WERI-Rb-1 (cell line): ENCODE results near the gene CAMTA1.

Experiments used
- DNase-seq: peaks from one replicate; pipeline ENCODE4 v3.0.0-alpha.2; 2020
- H3K27ac ChIP-seq: fragments of 250-450 bp; sonication (Bioruptor Pico); 2 replicates; pipeline ENCODE4 v1.5.1; 2020; ENCODE audit warnings: mild to moderate bottlenecking, moderate library complexity
- H3K27me3 ChIP-seq: fragments of 250-450 bp; sonication (Bioruptor Pico); 2 replicates; pipeline ENCODE4 v1.5.1; 2021; ENCODE audit warnings: mild to moderate bottlenecking, low read depth, moderate library complexity; ENCODE audit not compliant: insufficient read depth, severe bottlenecking
- H3K36me3 ChIP-seq: fragments of 250-450 bp; sonication (Bioruptor Pico); 2 replicates; pipeline ENCODE4 v1.5.1; 2020; ENCODE audit warnings: mild to moderate bottlenecking, moderate library complexity
- H3K4me3 ChIP-seq: 2 replicates; pipeline ENCODE4 v1.5.1; 2011; ENCODE audit warnings: low read depth, mild to moderate bottlenecking, control low read depth, low read length
- H3K9me3 ChIP-seq: fragments of 250-450 bp; sonication (Bioruptor Pico); 2 replicates; pipeline ENCODE4 v1.5.1; 2021; ENCODE audit warnings: mild to moderate bottlenecking, moderate library complexity; ENCODE audit not compliant: severe bottlenecking
- TF ChIP-seq, protein P1 (sequence below): IDR thresholded peaks from 2 replicates; pipeline ENCODE4 v1.5.1; 2011; ENCODE audit warnings: low read depth, mild to moderate bottlenecking, control low read depth, inconsistent platforms, low read length

The CAMTA1 gene

GRCh38 chr1:7568053-7568452 is 782.8 kb downstream of the CAMTA1 start:
- no peak overlapping the region for H3K4me3 ChIP-seq
- H3K9me3 ChIP-seq = no peaks in the 10 kb centered on the region
- TF ChIP-seq, protein P1, sequence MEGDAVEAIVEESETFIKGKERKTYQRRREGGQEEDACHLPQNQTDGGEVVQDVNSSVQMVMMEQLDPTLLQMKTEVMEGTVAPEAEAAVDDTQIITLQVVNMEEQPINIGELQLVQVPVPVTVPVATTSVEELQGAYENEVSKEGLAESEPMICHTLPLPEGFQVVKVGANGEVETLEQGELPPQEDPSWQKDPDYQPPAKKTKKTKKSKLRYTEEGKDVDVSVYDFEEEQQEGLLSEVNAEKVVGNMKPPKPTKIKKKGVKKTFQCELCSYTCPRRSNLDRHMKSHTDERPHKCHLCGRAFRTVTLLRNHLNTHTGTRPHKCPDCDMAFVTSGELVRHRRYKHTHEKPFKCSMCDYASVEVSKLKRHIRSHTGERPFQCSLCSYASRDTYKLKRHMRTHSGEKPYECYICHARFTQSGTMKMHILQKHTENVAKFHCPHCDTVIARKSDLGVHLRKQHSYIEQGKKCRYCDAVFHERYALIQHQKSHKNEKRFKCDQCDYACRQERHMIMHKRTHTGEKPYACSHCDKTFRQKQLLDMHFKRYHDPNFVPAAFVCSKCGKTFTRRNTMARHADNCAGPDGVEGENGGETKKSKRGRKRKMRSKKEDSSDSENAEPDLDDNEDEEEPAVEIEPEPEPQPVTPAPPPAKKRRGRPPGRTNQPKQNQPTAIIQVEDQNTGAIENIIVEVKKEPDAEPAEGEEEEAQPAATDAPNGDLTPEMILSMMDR = no peak
- H3K27ac ChIP-seq = no peak overlapping the region
- no peaks in the 10 kb centered on the region for H3K36me3 ChIP-seq
- H3K27me3 ChIP-seq = no peaks in the 10 kb centered on the region
- no peak for DNase-seq

GRCh38 chr1:7568901-7569524 is 783.8 kb downstream of the CAMTA1 start:
- H3K9me3 ChIP-seq = no peaks in the 10 kb centered on the region
- TF ChIP-seq, protein P1 = no peak

DNA sequence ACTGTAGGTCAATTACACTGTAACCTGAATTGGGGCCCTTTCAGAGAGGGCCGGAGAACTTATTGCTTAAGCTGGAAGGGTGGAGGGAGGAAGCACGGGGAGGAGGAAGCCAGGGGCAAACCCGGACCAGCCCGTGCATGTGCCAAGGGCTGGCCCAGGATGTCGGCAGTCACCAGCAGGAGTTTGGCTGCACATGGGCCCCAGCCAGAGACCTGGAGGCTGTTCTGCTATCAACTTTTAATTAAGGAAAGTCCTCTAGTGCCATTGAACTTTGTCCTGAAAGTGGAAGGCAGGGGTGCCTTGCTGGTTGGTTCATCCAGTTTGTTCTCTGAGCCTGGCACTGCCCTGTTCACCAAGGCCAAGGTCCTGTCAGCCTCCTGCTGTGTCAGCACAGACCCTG is 785.1 kb downstream of the CAMTA1 start:
- no peaks in the 10 kb centered on the region for H3K9me3 ChIP-seq
- no peak overlapping the region for H3K4me3 ChIP-seq
- H3K27ac ChIP-seq = no peak overlapping the region
- no peaks in the 10 kb centered on the region for H3K27me3 ChIP-seq
- TF ChIP-seq, protein P1 = no peak
- H3K36me3 ChIP-seq = no peaks in the 10 kb centered on the region
- DNase-seq = no peak

More at GRCh38 chr1:7568901-7569524, 783.8 kb downstream of the CAMTA1 start:
- no peak for DNase-seq
- no peaks in the 10 kb centered on the region for H3K27me3 ChIP-seq
- no peak overlapping the region for H3K27ac ChIP-seq
- no peaks in the 10 kb centered on the region for H3K36me3 ChIP-seq
- H3K4me3 ChIP-seq = no peak overlapping the region

GRCh38 chr1:7572654-7573152 is 787.4 kb downstream of the CAMTA1 start:
- TF ChIP-seq, protein P1 = no peak

GRCh38 chr1:7573481-7573880 is 788.2 kb downstream of the CAMTA1 start:
- no peak overlapping the region for H3K4me3 ChIP-seq
- TF ChIP-seq, protein P1 = no peak
- no peaks in the 10 kb centered on the region for H3K36me3 ChIP-seq
- no peaks in the 10 kb centered on the region for H3K9me3 ChIP-seq
- DNase-seq = no peak
- H3K27me3 ChIP-seq = no peaks in the 10 kb centered on the region
- H3K27ac ChIP-seq = no peak overlapping the region

More at GRCh38 chr1:7572654-7573152, 787.4 kb downstream of the CAMTA1 start:
- Histone ChIP-seq H3K27me3 (no peaks in the 10 kb centered on the region), H3K9me3 (no peaks in the 10 kb centered on the region), H3K27ac (no peak overlapping the region), H3K4me3 (no peak overlapping the region), H3K36me3 (no peaks in the 10 kb centered on the region)
- DNase-seq = no peak
